B cell (primary cell): ENCODE results near the gene STUM. TPM values are rescaled to one million over a fixed set of nuclear protein-coding genes. Genes with fewer than 3 reads are reported as not detected.

Experiments
- ATAC-seq: fragments of 200-7000 bp; cut with Tn5 transposase; one replicate; pipeline ENCODE4 v1.10.0; 2021; ENCODE audit warnings: low read depth, mild to moderate bottlenecking, moderate number of reproducible peaks, moderate library complexity
- CTCF ChIA-PET: fragments of 350-600 bp; sonication (Branson Sonifier 250); formaldehyde crosslinking; loops from one replicate; lab custom pipeline; 2021; ENCODE audit warnings: antibody characterized with exemption, inconsistent platforms; lab: Charles Lee
- POLR2A ChIA-PET: fragments of 350-600 bp; sonication (Branson Sonifier 250); formaldehyde crosslinking; loops from one replicate; lab custom pipeline; 2021; ENCODE audit warnings: antibody characterized with exemption; lab: Charles Lee
- DNase-seq: peaks from one replicate; pipeline ENCODE4 v3.0.0; 2013
- H2AFZ ChIP-seq: 2 replicates; pipeline ENCODE4 v1.6.1; 2012; ENCODE audit warnings: mild to moderate bottlenecking, low read depth, low read length; ENCODE audit not compliant: insufficient read depth, poor library complexity, severe bottlenecking
- H3K27ac ChIP-seq, 2 donors: 1 replicate in 1 of 2; 2 replicates in 1 of 2; pipeline ENCODE4 v1.5.1; 2012 to 2013; ENCODE audit warnings: low read length in 2 of 2, mild to moderate bottlenecking in 2 of 2, moderate library complexity in 1 of 2
- H3K27me3 ChIP-seq, 4 experiments: fragments of 200-600 bp in 1 of 4; sonication (generic) in 1 of 4; replicated peaks in 1 of 4; 1 replicate in 2 of 4; 2 replicates in 2 of 4; pipeline versions ENCODE4 v1.6.1 to v1.7.0; 2013 to 2016; ENCODE audit warnings: low read length in 3 of 4, mild to moderate bottlenecking in 2 of 4, mixed read lengths in 1 of 4, moderate library complexity in 1 of 4; ENCODE audit not compliant: insufficient read depth in 4 of 4, control insufficient read depth in 3 of 4; ENCODE audit errors: control extremely low read depth in 1 of 4
- H3K36me3 ChIP-seq, 2 experiments: replicated peaks in 1 of 2; 1 replicate in 1 of 2; 2 replicates in 1 of 2; pipeline versions ENCODE4 v1.6.1 to v1.7.1; 2013; ENCODE audit warnings: low read length in 1 of 2; ENCODE audit not compliant: insufficient read depth in 2 of 2, control insufficient read depth in 1 of 2; ENCODE audit errors: control extremely low read depth in 1 of 2, extremely low read depth in 1 of 2
- H3K4me1 ChIP-seq, 2 donors: fragments of 200-600 bp in 1 of 2; sonication (generic) in 1 of 2; 1 replicate in 1 of 2; 2 replicates in 1 of 2; pipeline versions ENCODE4 v1.5.1 to v1.6.1; 2013 to 2017; ENCODE audit warnings: low read length in 2 of 2; ENCODE audit not compliant: control insufficient read depth in 2 of 2, insufficient read depth in 2 of 2
- H3K4me2 ChIP-seq: replicated peaks from 2 replicates; pipeline ENCODE3; 2012; ENCODE audit warnings: mild to moderate bottlenecking, low read depth, low read length; ENCODE audit not compliant: poor library complexity, severe bottlenecking
- H3K4me3 ChIP-seq, 5 experiments: fragments of 200-600 bp in 1 of 5; sonication (generic) in 1 of 5; 1 replicate in 3 of 5; 2 replicates in 2 of 5; pipeline versions ENCODE4 v1.5.1 to v1.7.0; 2011 to 2016; ENCODE audit warnings: low read length in 4 of 5, mild to moderate bottlenecking in 4 of 5, low read depth in 2 of 5, control low read depth in 1 of 5, moderate library complexity in 1 of 5; ENCODE audit not compliant: insufficient read depth in 1 of 5; ENCODE audit errors: control extremely low read depth in 1 of 5, extremely low read depth in 1 of 5
- H3K79me2 ChIP-seq: fragments of 200-600 bp; sonication (generic); one replicate; pipeline ENCODE4 v1.6.0; 2016; ENCODE audit warnings: low read length; ENCODE audit not compliant: control insufficient read depth, insufficient read depth
- H3K9ac ChIP-seq: fragments of 200-600 bp; sonication (generic); 2 replicates; pipeline ENCODE4 v1.6.1; 2017; ENCODE audit warnings: mild to moderate bottlenecking, low read length, moderate library complexity
- H3K9me3 ChIP-seq, 3 donors: one replicate each; pipeline versions ENCODE4 v1.6.1 to v1.7.1; 2013; ENCODE audit warnings: low read length in 2 of 3; ENCODE audit not compliant: control insufficient read depth in 2 of 3, insufficient read depth in 1 of 3; ENCODE audit errors: control extremely low read depth in 1 of 3
- H4K20me1 ChIP-seq: 2 replicates; pipeline ENCODE4 v1.6.0; 2012; ENCODE audit warnings: mild to moderate bottlenecking, low read length; ENCODE audit not compliant: insufficient read depth, control insufficient read depth, poor library complexity, severe bottlenecking
- H3K27ac Mint-ChIP-seq: one replicate; pipeline ENCODE4 v1.8.0; 2021; ENCODE audit warnings: mixed read lengths
- H3K27me3 Mint-ChIP-seq: one replicate; pipeline ENCODE4 v1.8.0; 2021; ENCODE audit warnings: mixed read lengths
- H3K4me1 Mint-ChIP-seq: one replicate; pipeline ENCODE4 v1.8.0; 2021; ENCODE audit warnings: mixed read lengths
- H3K4me3 Mint-ChIP-seq: one replicate; pipeline ENCODE4 v1.8.0; 2021; ENCODE audit warnings: mixed read lengths
- H3K9me3 Mint-ChIP-seq: one replicate; pipeline ENCODE4 v1.8.0; 2022; ENCODE audit warnings: mixed read lengths; ENCODE audit not compliant: insufficient read depth
- CTCF ChIP-seq: fragments of 200-600 bp; IDR thresholded peaks from one replicate; pipeline ENCODE4 v1.8.0; 2022; ENCODE audit warnings: antibody characterized with exemption, mild to moderate bottlenecking
- EZH2 ChIP-seq: IDR thresholded peaks from 2 replicates; pipeline ENCODE4 v1.6.1; 2012; ENCODE audit warnings: borderline replicate concordance, low read depth, mild to moderate bottlenecking, moderate library complexity, low read length; ENCODE audit not compliant: insufficient read depth, poor library complexity, severe bottlenecking
- WGBS: methylation state at CpG from one replicate; pipeline ENCODE4 v1.1.5; 2013; ENCODE audit warnings: missing lambda C conversion rate; ENCODE audit not compliant: insufficient coverage; 5-methylcytosine and 5-hydroxymethylcytosine counted together
- intact Hi-C: fragments of 100-400 bp; cut with micrococcal nuclease; formaldehyde crosslinking; loops from one replicate; pipeline ENCODE4 v1.10.0; 2022
- polyA plus RNA-seq: library from polyadenylated mRNA; depleted of rRNA; stranded (reverse); fragments of >200 nt; gene quantifications from 2 replicates; pipeline ENCODE4 v1.2.3, GENCODE V29; 2012
- total RNA-seq, 2 donors: library from RNA; stranded (reverse); fragments of 120-200 nt in 1 of 2; gene quantifications; 1 replicate in 1 of 2; 2 replicates in 1 of 2; pipeline versions ENCODE4 v1.2.3 to v1.2.4, GENCODE V29; 2013 to 2022

The STUM gene
- total and polyA plus RNA-seq, 2 donors (not counting 1 experiment from before 2014, with no cell fraction given) = 0.12 to 0.69 TPM

GRCh38 chr1:226535666-226536065 lies 12.9 kb upstream of the STUM start:
- ATAC-seq (no peak), DNase-seq (no peak)
- Histone ChIP-seq H3K27me3 (peaks cover 0 to 3% (median 0%) of the 10 kb centered on the region in 4 experiments), H3K4me2 (no peak overlapping the region), H3K79me2 (no peaks in the 10 kb centered on the region), H2AFZ (no peak overlapping the region), H3K27ac (no peak overlapping the region), H3K4me3 (no peak overlapping the region), H3K9ac (no peak overlapping the region), H3K9me3 (no peaks in the 10 kb centered on the region), H3K4me1 (no peaks in the 10 kb centered on the region), H4K20me1 (no peaks in the 10 kb centered on the region), H3K36me3 (no peaks in the 10 kb centered on the region)
- Mint-ChIP-seq H3K27me3 (peaks cover 8% of the 10 kb centered on the region), H3K4me3 (no peak overlapping the region), H3K9me3 (no peaks in the 10 kb centered on the region), H3K4me1 (no peaks in the 10 kb centered on the region), H3K27ac (no peak overlapping the region)
- intact Hi-C loops = no loop called here
- ChIA-PET CTCF (interaction anchor here (1.9 kb wide), 1 partner anchor 12 kb away, joined by 7 read pairs; no protein-coding TSS in a partner anchor), POLR2A (no interaction called here)
- 93% methylated on average over 8 of the region's 9 CpGs for WGBS
- no peak for TF ChIP-seq CTCF
- no peak for TF ChIP-seq EZH2

- POLR2A ChIA-PET = no interaction called here
- Mint-ChIP-seq H3K9me3 (no peaks in the 10 kb centered on the region), H3K27ac (no peak overlapping the region), H3K4me3 (no peak overlapping the region), H3K27me3 (peaks cover 6% of the 10 kb centered on the region), H3K4me1 (no peaks in the 10 kb centered on the region)
- CTCF ChIA-PET = interaction anchor here (0.7 to 1.5 kb wide), 3 partner anchors 9 to 29 kb away, joined by 3 to 5 read pairs (median 3); no protein-coding TSS in a partner anchor
- Histone ChIP-seq H3K79me2 (no peaks in the 10 kb centered on the region), H3K9me3 (no peaks in the 10 kb centered on the region), H3K27ac (no peak overlapping the region), H3K4me1 (no peaks in the 10 kb centered on the region), H3K4me3 (no peak overlapping the region), H3K27me3 (peaks cover 0 to 3% (median 0%) of the 10 kb centered on the region in 4 experiments), H3K36me3 (no peaks in the 10 kb centered on the region), H4K20me1 (no peaks in the 10 kb centered on the region), H3K4me2 (no peak overlapping the region), H2AFZ (no peak overlapping the region), H3K9ac (no peak overlapping the region)
- intact Hi-C loops = loop anchor here (10.0 kb wide), 1 partner anchor 204 kb away; no protein-coding TSS in a partner anchor
- TF ChIP-seq EZH2 = no peak
- TF ChIP-seq CTCF = no peak
- no peak for ATAC-seq
- no CpG with 5 or more reads among the region's 4 CpGs for WGBS
- no peak for DNase-seq
Measured at GRCh38 chr1:226541231-226541630, 7.3 kb upstream of the STUM start.
